Subcutaneous preadipocyte (primary cell): ENCODE data around the gene ENO4. TPM values are rescaled to one million over a fixed set of nuclear protein-coding genes. Genes with fewer than 3 reads are reported as not detected.

Experiments
- total RNA-seq: library from RNA; depleted of rRNA; stranded (reverse); fragments of >200 nt; gene quantifications from 2 replicates; pipeline ENCODE4 v1.2.3, GENCODE V29; 2012

Gene ENO4, protein sequence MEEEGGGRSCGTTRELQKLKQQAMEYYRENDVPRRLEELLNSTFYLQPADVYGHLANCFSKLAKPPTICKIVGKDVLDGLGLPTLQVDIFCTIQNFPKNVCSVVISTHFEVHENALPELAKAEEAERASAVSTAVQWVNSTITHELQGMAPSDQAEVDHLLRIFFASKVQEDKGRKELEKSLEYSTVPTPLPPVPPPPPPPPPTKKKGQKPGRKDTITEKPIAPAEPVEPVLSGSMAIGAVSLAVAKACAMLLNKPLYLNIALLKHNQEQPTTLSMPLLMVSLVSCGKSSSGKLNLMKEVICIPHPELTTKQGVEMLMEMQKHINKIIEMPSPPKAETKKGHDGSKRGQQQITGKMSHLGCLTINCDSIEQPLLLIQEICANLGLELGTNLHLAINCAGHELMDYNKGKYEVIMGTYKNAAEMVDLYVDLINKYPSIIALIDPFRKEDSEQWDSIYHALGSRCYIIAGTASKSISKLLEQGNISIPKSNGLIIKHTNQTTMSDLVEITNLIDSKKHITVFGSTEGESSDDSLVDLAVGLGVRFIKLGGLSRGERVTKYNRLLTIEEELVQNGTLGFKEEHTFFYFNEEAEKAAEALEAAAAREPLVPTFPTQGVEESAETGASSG
- under 0.01 TPM in 1 of 2 replicates, not detected in the other for total RNA-seq

GRCh38 chr10:116849248-116850057 is at the start of gene ENO4:
TSS of gene ENO4 (plus strand) at chr10:116849499. CDS start at chr10:116849567, 68 bp downstream.

Other genes with a start within 250 kb of the ENO4 start
- gene PNLIPRP2, start 228.5 kb upstream of the ENO4 start, total RNA-seq: not detected in 2 replicates
- 13.2 and 14.5 TPM in 2 replicates for gene HSPA12A, start 106.9 kb upstream of the ENO4 start, total RNA-seq
- 0.37 and 0.39 TPM in 2 replicates for gene SHTN1, start 155.7 kb downstream of the ENO4 start, total RNA-seq